ENCODE results near the gene CCDC184.
"Not testable (repeated sequence)": the region's sequence is repeated elsewhere in the genome, so short reads cannot be mapped to it uniquely, and the experiment has no call there.

Gene CCDC184

DNA sequence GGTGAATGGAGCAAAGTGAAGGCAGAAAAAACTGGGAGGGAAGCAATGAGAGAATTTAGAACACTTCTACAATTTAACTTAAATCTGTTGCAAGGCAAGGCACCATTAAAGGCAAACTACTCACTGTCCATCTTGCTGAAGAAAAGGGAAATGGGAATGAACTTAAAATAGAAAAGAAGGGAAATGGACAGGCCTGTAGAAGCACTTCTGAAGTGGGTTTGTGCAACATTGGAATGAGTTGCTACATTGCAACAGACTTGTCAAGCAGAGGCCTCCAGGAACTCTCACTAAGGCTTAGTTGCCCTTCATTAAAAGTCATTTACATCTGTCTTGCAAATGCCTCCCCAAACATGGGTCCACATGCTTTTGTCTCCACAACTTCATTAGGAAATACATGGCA is 33.3 kb downstream of the CCDC184 start:
- no peak for DNase-seq

DNA sequence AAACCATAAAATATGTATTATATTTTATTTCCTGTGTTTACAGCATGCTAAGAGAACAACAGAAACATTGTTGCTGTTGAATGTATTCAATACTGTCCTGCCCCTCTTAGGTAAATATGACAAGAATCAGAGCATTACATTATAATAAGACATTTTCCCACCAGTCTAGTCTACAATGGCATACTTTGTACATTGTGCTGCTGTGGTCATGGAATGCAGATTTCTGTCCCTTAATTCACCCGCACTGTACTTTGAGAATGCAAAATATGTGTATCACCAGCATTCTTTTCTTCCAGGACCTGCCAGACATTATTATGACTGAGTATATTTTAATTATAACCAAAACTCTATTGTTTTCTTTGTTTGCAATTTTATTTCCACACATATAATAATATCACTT is 36.2 kb downstream of the CCDC184 start:
- DNase-seq = no peak

DNA sequence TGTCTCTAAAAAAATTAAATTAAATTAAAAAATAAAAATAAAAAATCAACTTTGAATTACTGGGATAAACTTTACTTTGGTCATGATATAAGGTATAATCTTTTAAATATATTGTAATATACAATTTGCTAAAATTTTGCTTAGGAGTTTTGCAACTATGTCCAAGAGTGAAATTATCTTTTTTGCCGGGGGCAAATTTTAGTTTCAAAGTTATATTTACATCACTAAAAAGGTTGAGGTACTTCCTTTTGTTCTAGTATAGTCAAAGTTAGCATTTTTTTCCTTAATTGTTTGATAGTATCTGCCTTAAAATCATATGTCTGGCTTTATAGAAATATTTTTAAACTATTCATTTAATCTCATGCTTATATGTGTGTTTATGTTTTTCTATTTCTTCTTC is 37.3 kb downstream of the CCDC184 start:
- no peak for DNase-seq

DNA sequence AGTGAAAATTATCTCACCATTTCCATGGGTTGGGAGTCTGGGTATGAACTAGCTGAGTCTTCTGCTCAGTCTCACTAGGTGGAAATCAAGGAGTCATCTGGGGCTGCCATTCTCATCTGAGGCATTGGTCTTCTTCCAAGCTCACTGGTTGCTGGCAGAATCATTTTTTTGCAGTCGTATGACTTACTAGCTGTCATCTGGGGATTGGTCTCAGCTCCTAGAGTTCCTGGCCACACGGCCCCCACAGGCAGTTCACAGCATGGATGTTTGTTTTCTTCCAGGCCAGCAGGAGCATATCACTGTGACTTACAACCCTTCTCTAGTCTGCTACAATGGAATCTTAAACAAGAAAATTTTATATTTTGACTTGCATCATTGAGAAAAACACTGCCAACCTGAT is 38.2 kb downstream of the CCDC184 start:
- DNase-seq = no peak

DNA sequence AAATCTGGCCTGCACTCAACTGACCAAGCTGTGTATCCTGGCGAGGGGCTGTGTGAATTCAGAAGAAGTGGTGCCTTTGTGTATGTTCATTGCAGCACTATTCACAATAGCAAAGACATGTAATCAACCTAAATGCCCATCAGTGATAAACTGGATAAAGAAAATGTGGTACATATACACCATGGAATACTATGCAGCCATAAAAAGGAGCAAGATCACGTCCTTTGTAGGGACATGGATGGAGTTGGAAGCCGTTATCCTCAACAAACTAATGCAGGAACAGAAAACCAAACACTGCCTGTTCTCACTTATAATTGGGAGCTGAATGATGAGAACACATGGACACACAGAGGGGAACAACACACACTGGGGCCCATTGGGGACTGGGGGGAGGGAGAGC is 41.1 kb downstream of the CCDC184 start:
- DNase-seq = not testable (repeated sequence)

DNA sequence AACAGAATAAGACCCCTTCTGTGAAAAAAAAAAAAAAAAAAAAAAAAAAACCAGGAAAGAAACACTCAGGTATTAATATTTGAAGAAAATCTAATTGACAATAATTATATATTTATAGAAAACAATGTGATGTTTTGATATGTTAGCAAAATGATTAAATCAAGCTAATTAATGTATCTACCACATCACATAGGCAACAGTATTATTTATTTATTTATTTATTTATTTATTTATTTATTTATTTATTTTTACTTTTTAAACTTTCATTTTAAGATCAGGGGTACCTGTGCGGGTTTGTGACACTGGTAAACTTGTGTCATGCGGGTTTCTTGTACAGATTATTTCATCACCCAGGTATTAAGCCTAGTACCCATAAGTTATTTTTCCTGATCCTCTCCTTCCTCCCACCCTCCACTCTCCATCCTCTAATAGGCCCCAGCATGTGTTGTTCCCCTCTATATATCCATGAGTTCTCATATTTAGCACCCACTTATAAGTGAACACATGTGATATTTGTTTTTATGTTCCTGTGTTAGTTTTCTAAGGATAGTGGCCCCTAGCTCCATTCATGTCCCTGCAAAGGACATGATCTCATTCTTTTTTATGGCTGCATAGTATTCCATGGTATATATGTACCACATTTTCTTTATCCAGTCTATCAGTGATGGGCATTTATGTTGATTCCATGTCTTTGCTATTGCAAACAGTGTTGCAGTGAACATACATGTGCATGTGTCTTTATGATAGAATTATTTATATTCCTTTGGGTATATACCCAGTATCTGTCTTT is 47.9 kb downstream of the CCDC184 start:
- not testable (repeated sequence) for DNase-seq

All from NCI-H524 (cell line).